GM10266 (cell line): ENCODE results near the gene LYPD6B.

Source experiments
- DNase-seq: peaks from one replicate; pipeline ENCODE4 v3.0.0; 2012; ENCODE audit errors: extremely low spot score
- CTCF ChIP-seq: IDR thresholded peaks from 2 replicates; pipeline ENCODE4 v1.5.1; 2012; ENCODE audit warnings: mild to moderate bottlenecking, low read depth; ENCODE audit not compliant: control insufficient read depth, insufficient read depth; ENCODE audit errors: missing control alignments

The LYPD6B gene

GRCh38 chr2:149033716-149034115 is 4.8 kb upstream of the LYPD6B start:
- DNase-seq = no peak
- no peak for TF ChIP-seq CTCF

- TF ChIP-seq CTCF = no peak
- no peak for DNase-seq
Observed at GRCh38 chr2:149034406-149034805, 4.1 kb upstream of the LYPD6B start.

GRCh38 chr2:149036507-149037293 is 1.8 kb upstream of the LYPD6B start:
- TF ChIP-seq CTCF = no peak
- DNase-seq = no peak

GRCh38 chr2:149037851-149038250 is 648 bp upstream of the LYPD6B start:
- DNase-seq = no peak
- TF ChIP-seq CTCF = no peak

- no peak for TF ChIP-seq CTCF
- DNase-seq = no peak
Observed at GRCh38 chr2:149039213-149039724, 770 bp downstream of the LYPD6B start.

GRCh38 chr2:149040451-149040850 is 2.0 kb downstream of the LYPD6B start:
- TF ChIP-seq CTCF = peak; percentile 74
- peak; percentile 79 for DNase-seq

- TF ChIP-seq CTCF = no peak
- no peak for DNase-seq
Observed at GRCh38 chr2:149041482-149041881, 3.0 kb downstream of the LYPD6B start.
